ENCODE results near the gene TBCD.

TBCD gene

GRCh38 chr17:82868715-82869131, 116.9 kb downstream of the TBCD start:
- ChIA-PET CTCF (no interaction called here), POLR2A (no interaction called here)
- TF ChIP-seq ARNT (IDR thresholded peaks at IDR 0.05) (no peak), ZNF384 (IDR thresholded peaks at IDR 0.05) (no peak), CTBP1 (IDR thresholded peaks at IDR 0.05; ENCODE audit: borderline replicate concordance) (no peak), L3MBTL2 (conservative IDR thresholded peaks at IDR 0.05) (no peak)
- no peak for DNase-seq (ENCODE audit: extremely low spot score)

DNA sequence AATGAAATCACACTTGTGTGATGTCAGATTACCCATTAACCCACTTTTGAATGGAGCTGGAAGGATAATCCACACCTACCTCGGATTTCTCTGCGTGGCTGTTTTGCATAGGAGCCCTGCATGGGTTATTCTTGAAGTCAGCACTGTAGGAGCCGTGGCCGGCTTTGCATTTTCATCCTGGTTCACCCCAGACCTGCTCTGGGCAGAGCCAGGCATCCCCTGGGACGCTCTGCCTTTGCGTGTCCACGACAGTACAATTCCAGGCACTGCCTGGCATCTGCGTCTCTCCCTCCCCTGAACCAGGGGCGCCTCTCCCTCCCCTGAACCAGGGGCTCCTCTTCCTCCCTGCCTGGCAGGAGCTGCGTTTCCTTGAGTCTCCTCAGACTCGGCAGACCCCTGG, 117.7 kb downstream of the TBCD start:
- ChIA-PET POLR2A (interaction anchor here (0.7 kb wide), 1 partner anchor 596 kb away, joined by 3 read pairs; the partner anchor contains the start of gene CSNK1D), CTCF (no interaction called here)
- no peak for DNase-seq (ENCODE audit: extremely low spot score)
- TF ChIP-seq BHLHE40 (IDR thresholded peaks at IDR 0.05; ENCODE audit: borderline replicate concordance) (no peak), NFRKB (IDR thresholded peaks at IDR 0.05) (no peak), PKNOX1 (IDR thresholded peaks at IDR 0.05) (no peak), LEF1 (IDR thresholded peaks at IDR 0.05; ENCODE audit: borderline replicate concordance) (no peak), ARNT (IDR thresholded peaks at IDR 0.05) (no peak), FOXA1 (IDR thresholded peaks at IDR 0.05) (no peak), CTBP1 (IDR thresholded peaks at IDR 0.05; ENCODE audit: borderline replicate concordance) (no peak), SUZ12 (IDR thresholded peaks at IDR 0.05) (no peak), ELF4 (IDR thresholded peaks at IDR 0.05) (no peak), SP1 (IDR thresholded peaks at IDR 0.05) (no peak), HDGF (IDR thresholded peaks at IDR 0.05; ENCODE audit: borderline replicate concordance) (no peak), L3MBTL2 (conservative IDR thresholded peaks at IDR 0.05) (no peak), FOXK2 (IDR thresholded peaks at IDR 0.05) (no peak), FOXM1 (IDR thresholded peaks at IDR 0.05; ENCODE audit: borderline replicate concordance) (no peak), TARDBP (IDR thresholded peaks at IDR 0.05) (no peak), ZNF384 (IDR thresholded peaks at IDR 0.05) (no peak)

- TF ChIP-seq FOXM1 (IDR thresholded peaks at IDR 0.05; ENCODE audit: borderline replicate concordance) (no peak), LEF1 (IDR thresholded peaks at IDR 0.05; ENCODE audit: borderline replicate concordance) (no peak), HDGF (IDR thresholded peaks at IDR 0.05; ENCODE audit: borderline replicate concordance) (no peak), SP1 (IDR thresholded peaks at IDR 0.05) (no peak)
- ChIA-PET POLR2A (interaction anchor here (0.7 kb wide), 1 partner anchor 597 kb away, joined by 3 read pairs; the partner anchor contains the start of gene CSNK1D), CTCF (no interaction called here)
- DNase-seq (ENCODE audit: extremely low spot score): no peak
These were observed 118.2 kb downstream of the TBCD start for GRCh38 chr17:82870091-82870491.

DNA sequence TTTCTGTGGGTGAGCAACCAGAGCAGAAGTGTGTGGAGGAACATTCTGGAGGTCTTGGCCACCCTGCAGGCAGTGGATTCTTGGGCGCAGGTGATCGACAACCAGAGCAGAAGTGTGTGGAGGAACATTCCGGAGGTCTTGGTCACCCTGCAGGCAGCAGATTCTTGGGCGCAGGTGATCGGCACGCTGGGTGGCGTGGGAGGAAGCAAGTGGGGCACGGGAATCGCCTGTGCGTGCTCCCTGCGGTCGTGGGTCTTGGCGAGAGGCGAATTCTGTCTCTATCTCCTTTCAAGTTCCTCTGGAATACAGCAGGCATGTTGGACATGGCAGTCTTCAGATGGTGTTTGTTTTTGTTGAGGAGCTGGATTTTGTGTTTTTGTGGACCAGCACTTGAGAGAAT, 118.7 kb downstream of the TBCD start:
- TF ChIP-seq FOXA1 (IDR thresholded peaks at IDR 0.05) (no peak), CTBP1 (IDR thresholded peaks at IDR 0.05; ENCODE audit: borderline replicate concordance) (no peak), SUZ12 (IDR thresholded peaks at IDR 0.05) (no peak), BHLHE40 (IDR thresholded peaks at IDR 0.05; ENCODE audit: borderline replicate concordance) (no peak), ARNT (IDR thresholded peaks at IDR 0.05) (no peak), ZNF384 (IDR thresholded peaks at IDR 0.05) (no peak), NFRKB (IDR thresholded peaks at IDR 0.05) (no peak), L3MBTL2 (conservative IDR thresholded peaks at IDR 0.05) (no peak)
- DNase-seq (ENCODE audit: extremely low spot score): no peak
- POLR2A ChIA-PET: no interaction called here
- CTCF ChIA-PET: no interaction called here

DNA sequence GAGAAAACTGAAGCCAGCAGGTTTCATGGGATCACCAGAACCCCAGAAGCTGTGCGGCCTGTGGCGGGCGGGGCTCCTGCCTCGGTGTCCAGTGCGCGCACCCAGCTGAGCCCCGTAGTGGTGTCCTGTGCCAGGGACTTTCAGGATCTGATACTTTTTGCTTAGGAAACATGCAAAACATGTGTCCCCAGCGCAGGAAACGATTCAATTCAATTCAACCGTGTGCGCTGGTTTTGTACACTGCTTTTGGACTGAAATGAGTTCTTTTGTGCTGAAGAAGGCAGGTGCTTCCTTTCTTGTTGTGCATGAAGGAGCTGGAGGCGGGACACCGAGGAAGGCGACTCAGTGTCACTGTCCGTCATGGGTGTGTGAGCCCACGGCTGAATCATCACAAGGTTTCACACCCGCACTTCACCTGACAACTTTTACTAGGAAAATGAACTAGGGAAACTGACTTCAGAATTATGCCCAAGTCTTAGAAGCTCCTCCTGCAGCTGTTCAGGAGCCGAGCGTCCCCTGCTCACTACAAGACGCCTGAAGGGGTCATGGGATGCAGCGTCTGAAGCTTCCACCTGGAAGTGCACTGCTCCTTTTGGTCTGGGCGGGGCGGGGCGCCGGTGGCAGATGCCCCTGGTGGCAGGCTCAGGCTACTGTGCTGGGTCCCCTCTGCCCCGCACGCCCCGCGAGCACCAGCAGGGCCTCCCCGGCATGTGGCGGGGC, 119.4 kb downstream of the TBCD start:
- no peak for TF ChIP-seq SUZ12 (IDR thresholded peaks at IDR 0.05)
- no peak for TF ChIP-seq NFRKB (IDR thresholded peaks at IDR 0.05)
- no peak for TF ChIP-seq FOXK2 (IDR thresholded peaks at IDR 0.05)
- TF ChIP-seq ELF4 (IDR thresholded peaks at IDR 0.05): no peak
- TF ChIP-seq SP1 (IDR thresholded peaks at IDR 0.05): no peak
- TF ChIP-seq ARNT (IDR thresholded peaks at IDR 0.05): no peak
- no peak for TF ChIP-seq HDGF (IDR thresholded peaks at IDR 0.05; ENCODE audit: borderline replicate concordance)
- TF ChIP-seq FOXA1 (IDR thresholded peaks at IDR 0.05): no peak
- no peak for TF ChIP-seq CTBP1 (IDR thresholded peaks at IDR 0.05; ENCODE audit: borderline replicate concordance)
- TF ChIP-seq TARDBP (IDR thresholded peaks at IDR 0.05): no peak
- TF ChIP-seq PKNOX1 (IDR thresholded peaks at IDR 0.05): no peak
- no peak for TF ChIP-seq ZNF384 (IDR thresholded peaks at IDR 0.05)
- DNase-seq (ENCODE audit: extremely low spot score): no peak
- ChIA-PET POLR2A (no interaction called here), CTCF (no interaction called here)

DNA sequence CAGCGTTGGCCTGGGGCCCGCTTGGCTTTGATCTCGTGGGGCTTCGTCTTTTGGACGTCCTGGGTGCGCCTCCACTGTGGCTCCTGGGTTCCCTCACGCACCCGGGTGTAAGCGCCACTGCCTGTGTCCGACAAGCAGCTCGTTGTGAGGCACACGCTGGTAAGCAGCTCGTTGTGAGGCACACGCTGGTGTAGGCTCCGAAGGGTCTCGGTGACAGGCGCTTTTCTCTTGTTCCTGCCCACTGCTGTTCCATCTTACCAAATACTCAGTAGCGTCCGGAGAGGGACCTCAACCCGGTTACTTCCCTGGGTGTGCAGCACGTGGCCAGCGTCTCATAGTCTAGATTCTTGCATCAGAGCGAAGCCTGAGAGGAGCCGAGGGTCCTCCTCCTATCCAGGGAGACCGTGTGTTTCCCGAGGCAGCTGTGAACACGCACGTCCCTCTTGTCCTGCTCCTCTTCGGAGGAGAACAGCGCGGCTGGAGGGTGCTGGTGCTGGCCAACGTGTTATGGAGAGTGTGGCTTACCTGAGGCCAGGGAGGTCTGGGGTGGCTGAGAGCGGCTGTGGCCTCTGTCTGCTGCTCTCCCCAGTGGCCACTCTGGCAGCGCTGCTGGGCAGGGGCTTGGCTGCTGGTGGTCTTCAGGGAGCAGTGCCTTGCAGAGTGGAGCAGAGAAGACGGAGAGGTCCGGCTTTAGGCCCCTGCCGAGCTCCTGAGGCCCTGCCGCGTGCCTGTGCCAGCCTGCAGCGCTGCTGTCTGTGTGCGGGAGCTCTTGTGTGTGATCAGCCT, 120.1 kb downstream of the TBCD start:
- no peak for TF ChIP-seq FOXK2 (IDR thresholded peaks at IDR 0.05)
- TF ChIP-seq SP1 (IDR thresholded peaks at IDR 0.05): no peak
- no peak for TF ChIP-seq NFRKB (IDR thresholded peaks at IDR 0.05)
- no peak for TF ChIP-seq TARDBP (IDR thresholded peaks at IDR 0.05)
- TF ChIP-seq HDGF (IDR thresholded peaks at IDR 0.05; ENCODE audit: borderline replicate concordance): no peak
- no peak for TF ChIP-seq SUZ12 (IDR thresholded peaks at IDR 0.05)
- TF ChIP-seq BHLHE40 (IDR thresholded peaks at IDR 0.05; ENCODE audit: borderline replicate concordance): no peak
- ChIA-PET CTCF (no interaction called here), POLR2A (no interaction called here)
- DNase-seq (ENCODE audit: extremely low spot score): no peak

Measured in HEK293T (cell line).